Stimulated activated CD4-positive, alpha-beta T cell treated with anti-CD3 and anti-CD28 coated beads, Interleukin-1b, Interleukin-23, amount 100 ng/mL, for 1 hour (primary cell): Measurements from ENCODE around the gene VCAM1.
"Not testable (repeated sequence)": the region's sequence is repeated elsewhere in the genome, so short reads cannot be mapped to it uniquely, and the experiment has no call there.

ENCODE experiments used
- DNase-seq, 2 donors: peaks; one replicate each; pipeline ENCODE4 v3.0.0-alpha.2; 2020; ENCODE audit warnings: low read depth in 2 of 2

Gene VCAM1

GRCh38 chr1:100719490-100719889 is at the start of gene VCAM1:
Gene VCAM1 (plus strand): TSS chr1:100719742. CDS start chr1:100719861, 119 bp downstream.
- no peak for DNase-seq

GRCh38 chr1:100670083-100670482 is 49.5 kb upstream of the VCAM1 start:
- no peak for DNase-seq

- DNase-seq = no peak
These were observed 47.9 kb upstream of the VCAM1 start for GRCh38 chr1:100671601-100672000.

- no peak for DNase-seq
These were observed 35.8 kb upstream of the VCAM1 start for GRCh38 chr1:100683448-100684349.

DNA sequence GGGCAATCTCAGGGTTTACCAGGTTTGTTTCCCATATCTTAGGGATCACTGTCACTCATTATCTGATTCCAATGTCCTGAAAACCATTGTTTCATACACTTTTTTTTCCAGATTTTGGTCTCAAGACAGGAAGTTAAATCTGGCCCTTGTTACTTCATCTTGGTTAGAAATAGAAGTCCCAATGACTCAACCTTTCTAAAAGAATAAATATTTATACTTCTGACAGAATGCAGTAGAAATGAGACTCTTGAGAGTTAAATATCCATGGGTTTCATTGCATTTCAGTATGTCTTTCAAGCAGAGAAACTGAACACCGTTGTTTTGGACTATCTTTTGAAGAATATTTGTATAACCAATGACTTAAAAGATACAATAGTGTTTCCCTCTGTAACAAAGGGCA is 19.8 kb upstream of the VCAM1 start:
- DNase-seq = no peak

DNA sequence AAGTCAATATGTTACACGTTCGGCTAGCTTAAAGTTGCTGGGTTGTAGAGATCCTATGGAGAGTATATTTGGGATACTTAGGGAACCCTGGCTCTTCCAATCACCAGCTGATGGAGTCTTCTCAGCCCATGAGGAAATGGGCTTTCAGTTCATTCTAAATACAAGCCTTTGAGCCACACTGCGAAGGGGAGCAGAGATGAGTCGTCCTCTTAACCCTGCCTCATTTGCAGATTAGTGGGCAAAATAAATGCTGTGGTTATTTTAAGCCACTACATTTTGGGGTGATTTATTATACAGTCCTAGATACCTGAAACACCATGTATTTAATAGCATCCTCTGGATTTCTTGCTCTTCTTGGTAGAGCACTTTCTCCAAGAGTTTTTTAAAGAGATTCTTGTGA is 19.0 kb upstream of the VCAM1 start:
- DNase-seq = no peak

- no peak for DNase-seq
These were observed 16.5 kb upstream of the VCAM1 start for GRCh38 chr1:100703052-100703451.

GRCh38 chr1:100703716-100704115 is 15.8 kb upstream of the VCAM1 start:
- DNase-seq = no peak

GRCh38 chr1:100704473-100704872 is 15.1 kb upstream of the VCAM1 start:
- no peak for DNase-seq

- no peak for DNase-seq
These were observed 13.2 kb upstream of the VCAM1 start for GRCh38 chr1:100706296-100706695.

- DNase-seq = no peak
These were observed 12.7 kb upstream of the VCAM1 start for GRCh38 chr1:100706856-100707255.

DNA sequence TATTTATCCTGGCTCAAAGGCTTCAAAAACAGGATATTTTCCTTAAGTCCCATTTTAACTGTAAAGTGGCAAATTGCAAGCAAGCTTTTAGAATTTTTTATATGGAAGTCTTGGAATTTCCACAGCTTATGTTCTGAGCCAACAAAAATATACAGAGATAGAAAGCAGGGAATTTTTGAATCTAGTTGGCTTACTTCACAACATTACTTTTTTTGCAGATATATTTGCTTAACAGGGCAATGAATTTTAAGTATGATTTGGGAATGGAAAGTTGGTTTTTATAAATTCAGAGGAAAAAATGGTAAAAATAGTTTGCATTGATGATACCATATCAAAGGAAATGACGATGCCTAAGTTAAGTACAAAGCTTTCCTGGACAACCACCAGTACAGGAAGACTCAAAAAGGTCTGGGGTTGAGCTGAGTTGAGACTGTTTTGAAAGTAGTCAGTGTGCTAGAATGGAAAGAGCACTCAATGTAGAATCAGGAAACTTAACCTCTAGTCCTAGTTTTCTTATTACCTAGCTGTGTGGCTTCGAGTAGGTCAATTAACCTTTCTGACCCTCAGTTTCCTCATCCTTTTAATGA is 11.0 kb upstream of the VCAM1 start:
- no peak for DNase-seq

- DNase-seq = no peak
These were observed 8.4 kb upstream of the VCAM1 start for GRCh38 chr1:100710906-100711682.

DNA sequence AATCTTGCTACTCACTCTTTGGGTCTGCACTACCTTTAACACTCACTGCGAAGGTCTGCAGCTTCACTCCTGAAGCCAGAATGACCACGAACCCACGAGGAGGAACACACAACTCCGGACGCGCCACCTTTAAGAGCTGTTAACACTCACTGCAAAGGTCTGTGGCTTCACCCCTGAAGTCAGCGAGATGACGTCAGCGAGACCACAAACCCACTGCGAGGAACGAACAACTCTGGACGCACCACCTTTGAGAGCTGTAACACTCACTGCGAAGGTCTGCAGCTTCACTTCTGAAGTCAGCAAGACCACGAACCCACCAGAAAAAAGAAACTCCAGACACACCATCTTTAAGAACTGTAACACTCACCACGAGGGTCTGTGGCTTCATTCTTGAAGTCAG is 6.5 kb upstream of the VCAM1 start:
- not testable (repeated sequence) for DNase-seq

DNA sequence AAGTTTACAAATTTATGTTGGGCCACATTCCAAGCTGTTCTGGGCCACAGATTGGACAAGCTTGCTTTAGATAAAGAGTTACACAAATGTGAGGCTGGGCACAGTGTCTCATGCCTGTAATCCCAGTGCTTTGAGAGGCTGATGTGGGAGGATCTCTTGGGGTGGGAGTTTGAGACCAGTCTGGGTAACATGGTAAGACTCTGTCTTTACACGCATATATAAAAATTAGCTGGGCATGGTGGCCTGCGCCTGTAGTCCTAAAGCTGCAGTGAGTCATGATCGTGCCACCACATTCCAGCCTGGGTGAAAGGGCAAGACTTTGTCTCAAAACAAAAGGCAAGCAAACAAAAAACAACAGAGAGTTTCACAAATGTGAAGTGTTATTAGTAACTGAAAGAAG is 5.9 kb upstream of the VCAM1 start:
- no peak for DNase-seq

- no peak for DNase-seq
These were observed 4.9 kb upstream of the VCAM1 start for GRCh38 chr1:100714599-100714998.

DNA sequence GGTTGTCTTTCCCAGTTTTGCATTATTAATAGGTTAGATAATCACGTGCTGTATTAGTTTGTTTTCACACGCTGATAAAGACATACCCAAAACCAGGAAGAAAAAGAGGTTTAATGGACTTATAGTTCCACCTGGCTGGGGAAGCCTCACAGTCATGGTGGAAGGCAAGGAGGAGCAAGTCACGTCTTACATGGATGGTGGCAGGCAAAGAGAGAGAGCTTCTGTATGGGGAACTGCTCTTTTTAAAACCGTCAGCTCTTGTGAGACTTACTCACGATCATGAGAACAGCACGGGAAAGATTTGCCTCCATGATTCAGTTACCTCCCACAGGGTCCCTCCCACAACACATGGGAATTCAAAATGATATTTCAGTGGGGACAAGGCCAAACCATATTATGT is 2.3 kb upstream of the VCAM1 start:
- DNase-seq = no peak

GRCh38 chr1:100718581-100718980 is 961 bp upstream of the VCAM1 start:
- DNase-seq = no peak

DNA sequence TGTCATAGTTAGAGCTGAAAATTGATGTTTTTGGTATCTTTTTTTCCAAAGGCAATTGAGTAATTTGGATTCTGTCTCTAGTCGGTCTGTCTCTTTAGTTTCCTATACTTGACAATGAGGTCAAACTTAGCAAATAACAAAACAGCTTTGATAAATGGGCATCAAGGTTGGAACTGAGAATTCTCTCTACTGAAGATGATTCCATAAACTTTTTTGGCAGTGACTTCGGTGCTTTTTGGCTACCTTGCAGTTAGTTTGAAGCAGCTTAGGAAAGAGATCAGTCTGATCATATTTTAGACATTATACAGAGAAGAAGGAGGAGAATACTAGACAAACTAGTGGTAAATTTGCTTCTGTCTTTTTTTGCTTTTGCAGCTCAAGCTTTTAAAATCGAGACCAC is 559 bp downstream of the VCAM1 start:
- no peak for DNase-seq

- no peak for DNase-seq
These were observed 1.2 kb downstream of the VCAM1 start for GRCh38 chr1:100720751-100721150.

GRCh38 chr1:100721526-100722207 is 2.1 kb downstream of the VCAM1 start:
- DNase-seq = no peak

- DNase-seq = no peak
These were observed 2.7 kb downstream of the VCAM1 start for GRCh38 chr1:100722221-100722620.
